A549 (cell line): Measurements from ENCODE around the gene TBX2. TPM values are rescaled to one million over a fixed set of nuclear protein-coding genes. Genes with fewer than 3 reads are reported as not detected.

ENCODE experiments used
- ATAC-seq, 2 experiments: fragments of 200-7000 bp in 1 of 2; fragments of >200 bp in 1 of 2; cut with Nextera tagmentation in 1 of 2; cut with Tn5 transposase in 1 of 2; 3 replicates each; pipeline versions ENCODE4 v1.8.0 to v1.9.1; 2018 to 2020; ENCODE audit warnings: mild to moderate bottlenecking in 1 of 2, moderate library complexity in 1 of 2
- CTCF ChIA-PET: fragments of 300-600 bp; sonication (Branson Sonifier 250); formaldehyde crosslinking; extraction: SDS; loops from one replicate; lab custom pipeline; 2021; ENCODE audit warnings: antibody characterized with exemption, inconsistent platforms; lab: Yijun Ruan, JAX
- POLR2A ChIA-PET: fragments of 350-600 bp; formaldehyde crosslinking; extraction: SDS; loops from one replicate; lab custom pipeline; 2021; ENCODE audit warnings: antibody characterized with exemption, inconsistent platforms; lab: Yijun Ruan, JAX
- DNase-seq, 2 experiments: peaks; one replicate each; pipeline versions ENCODE4 v3.0.0 to v3.0.0-alpha.2; 2011 to 2016; ENCODE audit warnings: low read depth in 1 of 2, low spot score in 1 of 2
- FAIRE-seq: peaks from 2 replicates; lab custom pipeline; 2011; peaks lifted over from hg19 to GRCh38; lab: Jason Lieb, UNC
- H3K27ac ChIP-seq, 2 experiments: fragments of >200 bp; sonication (Bioruptor Twin); formaldehyde crosslinking; 3 replicates each; pipeline ENCODE4 v1.5.1; 2016 to 2017
- H3K4me1 ChIP-seq: fragments of >200 bp; sonication (Bioruptor Twin); formaldehyde crosslinking; 3 replicates; pipeline ENCODE4 v1.6.1; 2016
- H3K4me2 ChIP-seq: fragments of >200 bp; sonication (Bioruptor Twin); formaldehyde crosslinking; 3 replicates; pipeline ENCODE4 v1.6.1; 2016
- H3K4me3 ChIP-seq: fragments of >200 bp; sonication (Bioruptor Twin); formaldehyde crosslinking; 3 replicates; pipeline ENCODE4 v1.5.1; 2016
- H3K9me3 ChIP-seq: fragments of >200 bp; sonication (Bioruptor Twin); formaldehyde crosslinking; 3 replicates; pipeline ENCODE4 v1.6.1; 2016
- BCL3 ChIP-seq: fragments of >200 bp; sonication (Bioruptor Twin); formaldehyde crosslinking; IDR thresholded peaks from 3 replicates; pipeline ENCODE4 v1.6.1; 2016
- BHLHE40 ChIP-seq: IDR thresholded peaks from 2 replicates; pipeline ENCODE4 v1.6.1; 2012; ENCODE audit warnings: low read depth, low read length, inconsistent platforms
- CBX2 ChIP-seq: fragments of 200-600 bp; sonication (generic); IDR thresholded peaks from 2 replicates; pipeline ENCODE4 v1.6.1; 2016; ENCODE audit warnings: low read depth, mild to moderate bottlenecking, borderline replicate concordance
- CBX8 ChIP-seq: fragments of 200-600 bp; sonication (generic); IDR thresholded peaks from 2 replicates; pipeline ENCODE4 v1.6.1; 2016
- CTCF ChIP-seq: fragments of >200 bp; sonication (Bioruptor Twin); formaldehyde crosslinking; IDR thresholded peaks from 3 replicates; pipeline ENCODE4 v1.5.1; 2016
- EHF ChIP-seq: fragments of 250-450 bp; sonication (Bioruptor Pico); IDR thresholded peaks from 2 replicates; pipeline ENCODE4 v1.5.0; 2020; ENCODE audit warnings: mild to moderate bottlenecking
- ESRRA ChIP-seq: fragments of 150-350 bp; IDR thresholded peaks from 2 replicates; pipeline ENCODE4 v1.6.1; 2014; ENCODE audit warnings: mild to moderate bottlenecking, low read length, borderline replicate concordance
- GATA3 ChIP-seq: IDR thresholded peaks from 2 replicates; pipeline ENCODE4 v1.6.1; 2012; ENCODE audit warnings: borderline replicate concordance
- HES2 ChIP-seq: fragments of >200 bp; sonication (Bioruptor Twin); formaldehyde crosslinking; IDR thresholded peaks from 2 replicates; pipeline ENCODE4 v1.6.1; 2016
- HEYL ChIP-seq: fragments of 250-450 bp; sonication (Bioruptor Pico); IDR thresholded peaks from 2 replicates; pipeline ENCODE4 v1.8.0; 2021; ENCODE audit warnings: mild to moderate bottlenecking, moderate library complexity
- HMGXB4 ChIP-seq: fragments of 250-450 bp; sonication (Bioruptor Pico); IDR thresholded peaks from 2 replicates; pipeline ENCODE4 v1.5.0; 2021; ENCODE audit warnings: mild to moderate bottlenecking, moderate library complexity, borderline replicate concordance
- JUN ChIP-seq, 2 experiments: fragments of >200 bp; sonication (Bioruptor Twin); formaldehyde crosslinking; IDR thresholded peaks; 2 replicates in 1 of 2; 3 replicates in 1 of 2; pipeline ENCODE4 v1.6.1; 2016 to 2017
- MAFK ChIP-seq: fragments of 450-650 bp; IDR thresholded peaks from 2 replicates; pipeline ENCODE4 v1.6.1; 2014; ENCODE audit not compliant: partially characterized antibody
- NPAS2 ChIP-seq: fragments of 250-450 bp; sonication (Bioruptor Pico); IDR thresholded peaks from 2 replicates; pipeline ENCODE4 v1.8.0; 2022; ENCODE audit warnings: mild to moderate bottlenecking, moderate library complexity, borderline replicate concordance
- PBX3 ChIP-seq: IDR thresholded peaks from 2 replicates; pipeline ENCODE4 v1.6.1; 2012
- RAD21 ChIP-seq, 2 experiments: fragments of >200 bp in 1 of 2; sonication (Bioruptor Twin) in 1 of 2; formaldehyde crosslinking in 1 of 2; IDR thresholded peaks in 1 of 2; conservative IDR thresholded peaks in 1 of 2; 2 replicates in 1 of 2; 3 replicates in 1 of 2; pipeline ENCODE4 v1.6.1; 2012 to 2018; ENCODE audit warnings: inconsistent platforms in 1 of 2
- REST ChIP-seq: fragments of 200-600 bp; sonication (generic); IDR thresholded peaks from 2 replicates; pipeline ENCODE4 v1.6.1; 2016; ENCODE audit warnings: antibody characterized with exemption, mild to moderate bottlenecking, moderate library complexity
- RNF2 ChIP-seq: fragments of 200-600 bp; sonication (generic); IDR thresholded peaks from 2 replicates; pipeline ENCODE4 v1.6.1; 2016; ENCODE audit warnings: low read depth, mild to moderate bottlenecking, antibody characterized with exemption, moderate library complexity, borderline replicate concordance
- SREBF2 ChIP-seq: fragments of 450-650 bp; IDR thresholded peaks from 2 replicates; pipeline ENCODE4 v1.6.1; 2014; ENCODE audit warnings: mild to moderate bottlenecking, moderate library complexity
- TFCP2L1 ChIP-seq: fragments of 250-450 bp; sonication (Bioruptor Pico); IDR thresholded peaks from 2 replicates; pipeline ENCODE4 v1.5.0; 2021; ENCODE audit warnings: mild to moderate bottlenecking
- WGBS: methylation state at CpG from one replicate; pipeline ENCODE4 v1.1.6; 2017; ENCODE audit errors: missing lambda C conversion rate; 5-methylcytosine and 5-hydroxymethylcytosine counted together
- polyA plus RNA-seq, 4 experiments: library from polyadenylated mRNA; depleted of rRNA in 3 of 4; stranded (reverse); fragments of >200 nt; fragmentation: RNase III in 1 of 4; extraction: RNeasy Plus Mini Kit Qiagen cat#74134 plus additional on column Dnase treatment in 1 of 4; gene quantifications; 2 replicates in 3 of 4; 3 replicates in 1 of 4; pipeline ENCODE4 v1.2.3, GENCODE V29; 2011 to 2017

The TBX2 gene
- polyA plus RNA-seq, 2 of the 4 experiments (the other 2 are of a cell fraction): 0.71 to 2.3 TPM

- FAIRE-seq: no peak
- WGBS: 87% methylated on average over 13 of the region's 13 CpGs
- H3K4me1 ChIP-seq: no peaks in the 10 kb centered on the region
Observed at GRCh38 chr17:61384692-61385576, 14.7 kb upstream of the TBX2 start.

GRCh38 chr17:61385577-61386236 is 13.9 kb upstream of the TBX2 start:
- ChIA-PET POLR2A (no interaction called here), CTCF (interaction anchor here (0.6 to 1.8 kb wide), 9 partner anchors 27 to 665 kb away, joined by 3 to 5 read pairs (median 3); no protein-coding TSS in a partner anchor)
- DNase-seq (no peak), ATAC-seq (no peak), FAIRE-seq (no peak)
- H3K4me1 ChIP-seq: no peaks in the 10 kb centered on the region
- no peak overlapping the region for H3K4me3 ChIP-seq
- TF ChIP-seq RAD21 (conservative IDR thresholded peaks at IDR 0.05 in 1 of 2, IDR thresholded peaks at IDR 0.05 in 1 of 2): peak in 1 of 2 experiments; percentile 23; a peak in 1 of 5 replicates
- no peak for TF ChIP-seq CTCF
- TF ChIP-seq BHLHE40: no peak
- TF ChIP-seq MAFK: no peak
- no peak for TF ChIP-seq JUN (IDR thresholded peaks at IDR 0.05)
- no peak for TF ChIP-seq SREBF2
- TF ChIP-seq PBX3: no peak
- TF ChIP-seq HEYL: no peak
- no peak overlapping the region for H3K27ac ChIP-seq
- 88% methylated on average over 15 of the region's 15 CpGs for WGBS
- no peak overlapping the region for H3K4me2 ChIP-seq
- no peaks in the 10 kb centered on the region for H3K9me3 ChIP-seq

More at GRCh38 chr17:61384692-61385576, 14.7 kb upstream of the TBX2 start:
- H3K4me2 ChIP-seq: no peak overlapping the region
- TF ChIP-seq RNF2 (no peak), CBX2 (no peak), TFCP2L1 (CRISPR knock-in tag) (no peak), GATA3 (no peak), ESRRA (no peak), HMGXB4 (CRISPR knock-in tag) (no peak)
- ATAC-seq (no peak), DNase-seq (no peak)
- H3K4me3 ChIP-seq: no peak overlapping the region
- ChIA-PET POLR2A (no interaction called here), CTCF (interaction anchor here (0.7 to 1.7 kb wide), 8 partner anchors 23 to 664 kb away, joined by 3 to 4 read pairs (median 3); no protein-coding TSS in a partner anchor)
- no peaks in the 10 kb centered on the region for H3K9me3 ChIP-seq
- no peak overlapping the region for H3K27ac ChIP-seq

- H3K9me3 ChIP-seq: no peaks in the 10 kb centered on the region
- DNase-seq (no peak), ATAC-seq (no peak), FAIRE-seq (no peak)
- CTCF ChIA-PET: interaction anchor here (0.6 to 1.8 kb wide), 8 partner anchors 12 to 415 kb away, joined by 3 to 5 read pairs (median 4); partner anchors contain the start of gene TBX2
- POLR2A ChIA-PET: no interaction called here
- H3K4me2 ChIP-seq: no peak overlapping the region
- no peak overlapping the region for H3K27ac ChIP-seq
- WGBS: 89% methylated on average over 6 of the region's 6 CpGs
- no peaks in the 10 kb centered on the region for H3K4me1 ChIP-seq
- no peak overlapping the region for H3K4me3 ChIP-seq
- TF ChIP-seq BCL3: no peak
- TF ChIP-seq CBX8: no peak
- no peak for TF ChIP-seq NPAS2 (CRISPR knock-in tag)
- TF ChIP-seq HES2: no peak
- no peak for TF ChIP-seq EHF
- no peak for TF ChIP-seq REST
Observed at GRCh38 chr17:61386251-61386650, 13.4 kb upstream of the TBX2 start.
